Kidney (tissue), 14 donors: ENCODE results near the gene MBD3. TPM values are rescaled to one million over a fixed set of nuclear protein-coding genes. Genes with fewer than 3 reads are reported as not detected.

Experiments used
- DNase-seq, 5 donors: peaks; one replicate each; pipeline ENCODE4 v3.0.0-alpha.2; 2013 to 2020
- FAIRE-seq: peaks from 2 replicates; lab custom pipeline; 2012; peaks lifted over from hg19 to GRCh38; lab: Jason Lieb, UNC
- H3K27ac ChIP-seq, 2 donors: one replicate each; pipeline ENCODE4 v1.7.0; 2013; ENCODE audit warnings: low read depth in 2 of 2, low read length in 2 of 2, inconsistent platforms in 1 of 2
- H3K27me3 ChIP-seq: one replicate; pipeline ENCODE4 v1.7.1; 2013; ENCODE audit warnings: low read length, inconsistent platforms; ENCODE audit not compliant: control insufficient read depth, insufficient read depth
- H3K36me3 ChIP-seq, 3 donors: one replicate each; pipeline versions ENCODE4 v1.7.0 to v1.7.1; 2013; ENCODE audit warnings: low read length in 3 of 3, control low read depth in 1 of 3, inconsistent platforms in 1 of 3; ENCODE audit not compliant: insufficient read depth in 3 of 3, control insufficient read depth in 2 of 3
- H3K4me1 ChIP-seq, 3 donors: one replicate each; pipeline versions ENCODE4 v1.7.0 to v1.7.1; 2013; ENCODE audit warnings: low read length in 3 of 3, inconsistent platforms in 1 of 3, low read depth in 1 of 3; ENCODE audit not compliant: control insufficient read depth in 2 of 3, insufficient read depth in 2 of 3
- H3K4me3 ChIP-seq, 3 donors: one replicate each; pipeline versions ENCODE4 v1.7.0 to v1.8.1; 2013; ENCODE audit warnings: low read length in 3 of 3, control low read depth in 1 of 3, inconsistent platforms in 1 of 3
- H3K9ac ChIP-seq, 3 donors: one replicate each; pipeline versions ENCODE4 v1.7.0 to v1.7.1; 2013; ENCODE audit warnings: low read length in 3 of 3, control low read depth in 1 of 3, inconsistent platforms in 1 of 3
- H3K9me3 ChIP-seq, 3 donors: one replicate each; pipeline versions ENCODE4 v1.7.0 to v1.7.1; 2013; ENCODE audit warnings: low read length in 3 of 3, control low read depth in 1 of 3, inconsistent platforms in 1 of 3; ENCODE audit not compliant: control insufficient read depth in 2 of 3, insufficient read depth in 1 of 3
- CTCF ChIP-seq: IDR thresholded peaks from 3 replicates; pipeline ENCODE4 v1.5.1; 2012; ENCODE audit warnings: mild to moderate bottlenecking, moderate library complexity, borderline replicate concordance; ENCODE audit not compliant: insufficient read depth; ENCODE audit errors: extremely low read depth
- intact Hi-C: fragments of 100-400 bp; cut with DNase I; formaldehyde crosslinking; loops from one replicate; pipeline ENCODE4 v1.11.1; 2022
- polyA plus RNA-seq: library from polyadenylated mRNA; stranded (reverse); fragments of 350-450 nt; fragmentation: Illumina TruSeq; extraction: RNeasy Lipid Tissue Mini Kit (QIAGEN cat#74804); gene quantifications from one replicate; pipeline ENCODE4 v1.2.3, GENCODE V29; 2014; ENCODE audit warnings: low read depth, low replicate concordance; ENCODE audit not compliant: insufficient read depth
- total RNA-seq: library from RNA; stranded (reverse); fragmentation: NEBNext Ultra II Directional; extraction: Animal tissue kit (Norgen Biotek cat#: 25700); gene quantifications from one replicate; pipeline ENCODE4 v1.2.1, GENCODE V29; 2021
- donor health status: control.
- donor health status: control.
- donor health status: control.
- donor health status: control.
- donor health status: control.
- donor health status: DM: yes; HTN: yes; CAD: no.
- donor health status: Normal renal cell carcinoma (clear cell type).

The MBD3 gene
- total and polyA plus RNA-seq, 2 donors from 2014 or later, result 62.5 to 76.1 TPM

- no peak for DNase-seq
- Histone ChIP-seq H3K36me3 (peaks cover 3 to 7% (median 3%) of the 10 kb centered on the region in 3 donors), H3K9ac (no peak overlapping the region), H3K4me3 (no peak overlapping the region), H3K9me3 (no peaks in the 10 kb centered on the region), H3K4me1 (no peaks in the 10 kb centered on the region), H3K27me3 (no peaks in the 10 kb centered on the region), H3K27ac (no peak overlapping the region)
- no peak for TF ChIP-seq CTCF
- no peak for FAIRE-seq
- intact Hi-C loops, result no loop called here
These were observed 23.7 kb upstream of the MBD3 start for GRCh38 chr19:1616396-1616795.

GRCh38 chr19:1615156-1615765 is 22.6 kb upstream of the MBD3 start:
- no peak for FAIRE-seq
- no peak for TF ChIP-seq CTCF

GRCh38 chr19:1613808-1614570 is 21.3 kb upstream of the MBD3 start:
- intact Hi-C loops, result no loop called here
- H3K9me3 ChIP-seq, result no peaks in the 10 kb centered on the region
- no peaks in the 10 kb centered on the region for H3K27me3 ChIP-seq
- no peak for DNase-seq
- H3K4me1 ChIP-seq, result no peaks in the 10 kb centered on the region
- no peak overlapping the region for H3K27ac ChIP-seq
- no peak overlapping the region for H3K4me3 ChIP-seq
- no peak for TF ChIP-seq CTCF
- peaks cover 3 to 7% (median 3%) of the 10 kb centered on the region in 3 donors for H3K36me3 ChIP-seq
- FAIRE-seq, result no peak
- no peak overlapping the region for H3K9ac ChIP-seq

More at GRCh38 chr19:1615156-1615765, 22.6 kb upstream of the MBD3 start:
- peaks cover 3 to 7% (median 3%) of the 10 kb centered on the region in 3 donors for H3K36me3 ChIP-seq
- no peak overlapping the region for H3K27ac ChIP-seq
- H3K9ac ChIP-seq, result no peak overlapping the region
- no peaks in the 10 kb centered on the region for H3K4me1 ChIP-seq
- H3K4me3 ChIP-seq, result no peak overlapping the region
- DNase-seq, result peak in 1 of 5 donors; percentile 75
- intact Hi-C loops, result no loop called here
- no peaks in the 10 kb centered on the region for H3K9me3 ChIP-seq
- no peaks in the 10 kb centered on the region for H3K27me3 ChIP-seq
